GM12872 (cell line): ENCODE results near the gene SEMA3F.

ENCODE experiments used
- CTCF ChIP-seq: IDR thresholded peaks from 3 replicates; pipeline ENCODE4 v1.5.1; 2011; ENCODE audit warnings: low read depth, mild to moderate bottlenecking, low read length, moderate library complexity; ENCODE audit not compliant: insufficient read depth

Gene SEMA3F

GRCh38 chr3:50174947-50175524, 19.9 kb downstream of the SEMA3F start:
- TF ChIP-seq CTCF, result no peak

- no peak for TF ChIP-seq CTCF
These were observed 22.2 kb downstream of the SEMA3F start for GRCh38 chr3:50177346-50177745.

GRCh38 chr3:50179710-50180109, 24.6 kb downstream of the SEMA3F start:
- no peak for TF ChIP-seq CTCF

DNA sequence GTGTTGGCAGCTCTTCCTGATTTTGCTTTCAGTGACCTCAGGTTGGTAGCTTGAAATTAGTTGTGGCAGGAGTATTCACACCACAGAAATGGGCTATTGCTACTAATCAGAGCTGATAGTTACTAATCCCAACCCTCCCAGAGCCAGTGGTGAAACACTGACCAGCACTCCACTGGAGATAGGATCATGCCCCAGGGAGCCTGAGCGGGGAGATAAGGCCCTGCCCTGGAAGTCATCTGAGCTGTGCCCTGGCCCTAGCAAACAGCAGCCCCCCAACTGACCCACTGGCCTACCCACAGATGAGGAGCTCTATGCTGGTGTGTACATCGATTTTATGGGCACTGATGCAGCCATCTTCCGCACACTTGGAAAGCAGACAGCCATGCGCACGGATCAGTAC, 26.9 kb downstream of the SEMA3F start:
- TF ChIP-seq CTCF, result no peak

- no peak for TF ChIP-seq CTCF
These were observed 27.5 kb downstream of the SEMA3F start for GRCh38 chr3:50182533-50183099.

DNA sequence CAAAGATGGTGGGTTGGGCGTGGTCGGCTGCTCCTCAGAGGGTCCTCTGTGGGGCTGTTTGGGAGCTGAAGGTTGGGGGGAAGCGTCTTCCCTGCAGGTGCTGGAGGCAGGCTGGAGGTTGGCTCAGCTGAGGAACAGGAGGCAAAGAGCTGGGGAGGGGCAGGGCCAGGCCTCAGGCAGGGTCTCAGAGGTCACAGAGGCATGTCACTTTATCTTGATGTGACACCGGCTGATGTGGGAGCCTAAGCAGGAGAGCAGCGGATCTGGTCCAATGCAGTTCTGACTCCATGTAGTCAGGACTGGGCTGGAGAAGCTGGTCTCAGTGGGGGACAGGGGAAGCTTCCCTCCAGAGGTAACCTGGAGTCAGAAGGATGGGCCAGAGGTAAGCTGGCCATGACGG, 28.6 kb downstream of the SEMA3F start:
- no peak for TF ChIP-seq CTCF

DNA sequence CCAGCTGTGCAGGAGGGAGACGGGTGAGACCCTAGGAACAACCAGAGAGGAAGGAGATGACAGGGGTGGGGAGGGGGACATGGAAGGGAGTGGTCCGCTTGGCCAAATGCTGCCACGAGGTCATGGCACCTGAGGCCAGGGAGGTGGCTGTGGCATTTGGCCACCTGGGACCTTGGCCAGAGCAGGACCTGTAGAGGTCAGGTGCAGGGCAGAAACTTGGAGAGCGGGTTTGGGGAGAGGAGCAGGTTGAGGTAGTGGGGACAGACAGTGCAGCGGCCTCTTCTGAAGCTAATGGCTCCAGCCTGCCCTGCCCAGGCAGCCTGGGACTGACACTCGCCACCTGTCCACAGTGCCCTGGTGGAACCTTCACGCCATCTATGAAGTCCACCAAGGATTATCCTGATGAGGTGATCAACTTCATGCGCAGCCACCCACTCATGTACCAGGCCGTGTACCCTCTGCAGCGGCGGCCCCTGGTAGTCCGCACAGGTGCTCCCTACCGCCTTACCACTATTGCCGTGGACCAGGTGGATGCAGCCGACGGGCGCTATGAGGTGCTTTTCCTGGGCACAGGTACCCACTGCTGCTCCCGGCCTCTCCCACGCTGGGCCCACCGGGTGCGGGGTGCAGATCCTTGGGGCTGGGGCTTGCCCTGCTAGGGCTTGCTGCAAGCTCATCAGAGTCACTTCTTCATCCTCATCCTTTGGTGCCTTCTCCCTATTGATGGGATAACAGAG, 29.3 kb downstream of the SEMA3F start:
- no peak for TF ChIP-seq CTCF
